Activated CD4-positive, alpha-beta memory T cell treated with anti-CD3 and anti-CD28 coated beads for 36 hours (primary cell): ENCODE results near the gene ASF1A. TPM values are rescaled to one million over a fixed set of nuclear protein-coding genes. Genes with fewer than 3 reads are reported as not detected.

Experiments used
- CTCF ChIA-PET: fragments of 350-600 bp; sonication (Branson Sonifier 250); formaldehyde crosslinking; loops from one replicate; lab custom pipeline; 2021; ENCODE audit warnings: antibody characterized with exemption, inconsistent platforms; lab: Charles Lee
- POLR2A ChIA-PET: fragments of 350-600 bp; sonication (Branson Sonifier 250); formaldehyde crosslinking; loops from one replicate; lab custom pipeline; 2021; ENCODE audit warnings: antibody characterized with exemption; lab: Charles Lee
- DNase-seq: peaks from one replicate; pipeline ENCODE4 v3.0.0-alpha.2; 2020
- H3K27ac Mint-ChIP-seq: one replicate; pipeline ENCODE4 v1.8.0; 2021; ENCODE audit warnings: mixed read lengths
- H3K27me3 Mint-ChIP-seq: one replicate; pipeline ENCODE4 v1.8.0; 2021; ENCODE audit warnings: mixed read lengths
- H3K36me3 Mint-ChIP-seq: one replicate; pipeline ENCODE4 v1.8.0; 2021; ENCODE audit warnings: mixed read lengths
- H3K4me1 Mint-ChIP-seq: one replicate; pipeline ENCODE4 v1.8.0; 2021; ENCODE audit warnings: low read depth, mixed read lengths
- H3K4me3 Mint-ChIP-seq: one replicate; pipeline ENCODE4 v1.8.0; 2021; ENCODE audit warnings: mild to moderate bottlenecking, mixed read lengths
- H3K9me3 Mint-ChIP-seq: one replicate; pipeline ENCODE4 v1.8.0; 2021; ENCODE audit warnings: mixed read lengths
- intact Hi-C: fragments of 100-400 bp; cut with micrococcal nuclease; formaldehyde crosslinking; loops from one replicate; pipeline ENCODE4 v1.15.1; 2023
- total RNA-seq, 2 experiments: library from RNA; stranded (reverse); gene quantifications; one replicate each; pipeline ENCODE4 v1.2.3, GENCODE V29; 2021

ASF1A gene
- total RNA-seq, 2 experiments from 2014 or later: 32.5 to 32.7 TPM

- DNase-seq: no peak
- ChIA-PET POLR2A (no interaction called here), CTCF (interaction anchor here (0.6 kb wide), 1 partner anchor 406 kb away, joined by 3 read pairs; no protein-coding TSS in a partner anchor)
- no peak overlapping the region for H3K4me3 Mint-ChIP-seq
- H3K9me3 Mint-ChIP-seq: peaks cover 35% of the 10 kb centered on the region
- intact Hi-C loops: no loop called here
- H3K4me1 Mint-ChIP-seq: peaks cover 4% of the 10 kb centered on the region
- H3K27me3 Mint-ChIP-seq: no peaks in the 10 kb centered on the region
- no peak overlapping the region for H3K27ac Mint-ChIP-seq
- peaks cover 36% of the 10 kb centered on the region for H3K36me3 Mint-ChIP-seq
Observed at GRCh38 chr6:118940770-118941169, 46.8 kb downstream of the ASF1A start.

- intact Hi-C loops: no loop called here
- H3K9me3 Mint-ChIP-seq: peaks cover 62% of the 10 kb centered on the region
- H3K36me3 Mint-ChIP-seq: peaks cover 19% of the 10 kb centered on the region
- no peak overlapping the region for H3K27ac Mint-ChIP-seq
- ChIA-PET CTCF (interaction anchor here (0.7 kb wide), 1 partner anchor 166 kb away, joined by 3 read pairs; no protein-coding TSS in a partner anchor), POLR2A (no interaction called here)
- H3K27me3 Mint-ChIP-seq: no peaks in the 10 kb centered on the region
- no peak overlapping the region for H3K4me3 Mint-ChIP-seq
- no peak for DNase-seq
- no peaks in the 10 kb centered on the region for H3K4me1 Mint-ChIP-seq
Observed at GRCh38 chr6:118945217-118945616, 51.3 kb downstream of the ASF1A start.

GRCh38 chr6:118952683-118953082 is 58.7 kb downstream of the ASF1A start:
- ChIA-PET POLR2A (no interaction called here), CTCF (interaction anchor here (1.0 kb wide), 1 partner anchor 158 kb away, joined by 5 read pairs; no protein-coding TSS in a partner anchor)
- peaks cover 19% of the 10 kb centered on the region for H3K9me3 Mint-ChIP-seq
- no peak overlapping the region for H3K27ac Mint-ChIP-seq
- H3K27me3 Mint-ChIP-seq: no peaks in the 10 kb centered on the region
- no peaks in the 10 kb centered on the region for H3K36me3 Mint-ChIP-seq
- no peak overlapping the region for H3K4me3 Mint-ChIP-seq
- DNase-seq: no peak
- intact Hi-C loops: no loop called here
- H3K4me1 Mint-ChIP-seq: no peaks in the 10 kb centered on the region

- DNase-seq: no peak
- Mint-ChIP-seq H3K27me3 (no peaks in the 10 kb centered on the region), H3K4me3 (no peak overlapping the region), H3K4me1 (no peaks in the 10 kb centered on the region), H3K27ac (no peak overlapping the region), H3K9me3 (peaks cover 19% of the 10 kb centered on the region), H3K36me3 (no peaks in the 10 kb centered on the region)
- intact Hi-C loops: no loop called here
- ChIA-PET POLR2A (no interaction called here), CTCF (interaction anchor here (1.0 kb wide), 1 partner anchor 157 kb away, joined by 5 read pairs; no protein-coding TSS in a partner anchor)
Observed at GRCh38 chr6:118953391-118953790, 59.4 kb downstream of the ASF1A start.

Other genes with a start within 250 kb of the ASF1A start
- 10 to 100 TPM; 21.1 to 23.3 TPM for gene CEP85L, start 242.6 kb upstream of the ASF1A start, total RNA-seq
- gene MCM9, start 41.0 kb downstream of the ASF1A start, total RNA-seq: 10 to 100 TPM; 14.4 to 14.7 TPM
- 10 to 100 TPM in 1 of 2 experiments, 1 to 10 TPM in 1; 7.6 to 10.8 TPM for gene FAM184A, start 184.5 kb downstream of the ASF1A start, total RNA-seq